ENCODE data around the gene LLCFC1. TPM values are rescaled to one million over a fixed set of nuclear protein-coding genes. Genes with fewer than 3 reads are reported as not detected.

LLCFC1 gene
- total and polyA plus RNA-seq, 2 of the 8 experiments (the other 6 are each of a cell fraction or from before 2014, with no cell fraction given) = not detected

- no peak overlapping the region for H4K5ac ChIP-seq (ENCODE audit: insufficient read length, low read depth, low read length)
- WGBS, 2 experiments (ENCODE audit: extremely low coverage in 1 of 2, insufficient coverage in 1 of 2, insufficient read length in 1 of 2, insufficient replicate concordance in 2 of 2, low coverage in 1 of 2, low lambda C conversion rate in 2 of 2, missing lambda C conversion rate in 1 of 2) = 50% methylated on average over 2 of the region's 2 CpGs; no CpG with 5 or more reads in 1 of the 2 experiments
Measured at GRCh38 chr7:142923391-142923790, 15.9 kb upstream of the LLCFC1 start.

More at GRCh38 chr7:142923391-142923790, 15.9 kb upstream of the LLCFC1 start:
- FAIRE-seq (no peak), DNase-seq (ENCODE audit: low read depth in 1 of 2, low spot score in 2 of 2) (no peak)
- Histone ChIP-seq H2AFZ (ENCODE audit: low read length) (no peak overlapping the region), H2BK12ac (ENCODE audit: low read depth, low read length) (no peak overlapping the region), H2BK15ac (ENCODE audit: low read length) (no peak overlapping the region), H3K79me1 (ENCODE audit: low read depth, low read length) (no peaks in the 10 kb centered on the region), H2AK5ac (ENCODE audit: low read depth, low read length) (no peak overlapping the region), H3K4me3 (ENCODE audit: extremely low read depth in 1 of 4, insufficient read depth in 2 of 4, low read depth in 3 of 4, low read length in 4 of 4) (no peak overlapping the region), H2BK120ac (replicated peaks; ENCODE audit: low read depth, low read length) (no peak overlapping the region), H4K91ac (replicated peaks; ENCODE audit: insufficient read length, low read length) (no peak overlapping the region), H3K9ac (replicated peaks in 1 of 4; ENCODE audit: extremely low read depth in 1 of 4, low read depth in 3 of 4, low read length in 3 of 4) (no peak overlapping the region), H3K14ac (ENCODE audit: insufficient read length) (no peak overlapping the region), H4K8ac (ENCODE audit: extremely low read depth, insufficient read depth, low read length) (no peak overlapping the region), H3K18ac (ENCODE audit: extremely low read depth, low read length) (no peak overlapping the region), H3K79me2 (ENCODE audit: control insufficient read depth in 1 of 2, insufficient read depth in 2 of 2, low read length in 2 of 2) (no peaks in the 10 kb centered on the region), H3K36me3 (ENCODE audit: control insufficient read depth in 2 of 4, insufficient read depth in 4 of 4, low read length in 3 of 4) (no peaks in the 10 kb centered on the region), H3K9me3 (ENCODE audit: insufficient read depth in 2 of 2, low read depth in 1 of 2, low read length in 1 of 2) (no peaks in the 10 kb centered on the region), H4K20me1 (replicated peaks in 1 of 2; ENCODE audit: control insufficient read depth in 1 of 2, insufficient read depth in 2 of 2, low read length in 2 of 2) (no peaks in the 10 kb centered on the region), H3K4me1 (replicated peaks in 1 of 4; ENCODE audit: control insufficient read depth in 3 of 4, insufficient read depth in 4 of 4, low read length in 3 of 4) (no peaks in the 10 kb centered on the region), H3K56ac (replicated peaks; ENCODE audit: insufficient read length, low read depth, low read length) (no peak overlapping the region), H3K27me3 (replicated peaks in 1 of 4; ENCODE audit: control insufficient read depth in 3 of 4, extremely low read depth in 1 of 4, insufficient read depth in 3 of 4, low read length in 3 of 4) (peaks cover 0 to 8% (median 0%) of the 10 kb centered on the region in 4 experiments; a peak in 4 of 7 replicates), H3K23ac (ENCODE audit: insufficient read length) (no peak overlapping the region), H3K27ac (ENCODE audit: low read depth, low read length) (no peak overlapping the region), H3K4me2 (ENCODE audit: insufficient read depth in 1 of 2, low read depth in 2 of 2, low read length in 2 of 2) (no peak overlapping the region), H2BK20ac (ENCODE audit: low read length) (no peak overlapping the region), H2BK5ac (ENCODE audit: low read depth, low read length) (no peak overlapping the region), H3K23me2 (ENCODE audit: low read depth, low read length) (no peaks in the 10 kb centered on the region), H3K4ac (replicated peaks; ENCODE audit: insufficient read length, low read depth, low read length) (no peak overlapping the region)
- ChIA-PET POLR2A (ENCODE audit: partially characterized antibody) (interaction anchor here (1.0 kb wide), 1 partner anchor 13 kb away, joined by 5 read pairs; no protein-coding TSS in a partner anchor), CTCF (ENCODE audit: partially characterized antibody) (interaction anchor here (0.9 to 2.7 kb wide), 4 partner anchors 8 to 292 kb away, joined by 3 to 12 read pairs (median 4); no protein-coding TSS in a partner anchor)
- TF ChIP-seq CHD1 (IDR thresholded peaks at IDR 0.05; ENCODE audit: low read depth, low read length) (no peak), CHD2 (IDR thresholded peaks at IDR 0.05; ENCODE audit: low read length) (no peak), TBP (IDR thresholded peaks at IDR 0.05; ENCODE audit: low read depth, low read length) (no peak), SRF (IDR thresholded peaks at IDR 0.05; ENCODE audit: low read depth, low read length) (no peak)
